Esophagus muscularis mucosa (tissue), 4 donors: ENCODE data around the gene FBXL7.

Source experiments
- CTCF ChIP-seq, 3 experiments: fragments of 200-600 bp in 2 of 3; fragments of 450-650 bp in 1 of 3; sonication (generic) in 2 of 3; IDR thresholded peaks; one replicate each; pipeline ENCODE4 v1.5.1; 2017 to 2019; ENCODE audit warnings: antibody characterized with exemption in 3 of 3, mild to moderate bottlenecking in 2 of 3, moderate library complexity in 1 of 3
- EP300 ChIP-seq: sonication (generic); formaldehyde crosslinking; IDR thresholded peaks from one replicate; pipeline ENCODE4 v1.6.1; 2017; ENCODE audit warnings: antibody characterized with exemption
- POLR2A ChIP-seq: fragments of 450-650 bp; IDR thresholded peaks from one replicate; pipeline ENCODE4 v1.6.1; 2017; ENCODE audit warnings: antibody characterized with exemption, moderate library complexity, mild to moderate bottlenecking, low read depth

- TF ChIP-seq CTCF (IDR thresholded peaks at IDR 0.05): no peak
- no peak for TF ChIP-seq POLR2A
- TF ChIP-seq EP300: no peak
Observed at GRCh38 chr5:15831408-15831807, 331.4 kb downstream of the FBXL7 start.
